ENCODE data around the gene C1orf167.

C1orf167 gene

GRCh38 chr1:11783556-11783955, 21.6 kb downstream of the C1orf167 start:
- peaks cover 27% of the 10 kb centered on the region for H3K4me1 ChIP-seq (ENCODE audit: insufficient read depth, low read length, severe bottlenecking)
- no peaks in the 10 kb centered on the region for H3K9me3 ChIP-seq (ENCODE audit: low read length)
- H3F3A ChIP-seq (ENCODE audit: insufficient read depth, low read length): no peaks in the 10 kb centered on the region
- H3K4me2 ChIP-seq (ENCODE audit: low read length): no peak overlapping the region
- peak overlapping the region; percentile 54 for H3K27ac ChIP-seq (ENCODE audit: low read depth, low read length, poor library complexity, severe bottlenecking)
- no peaks in the 10 kb centered on the region for H3K9me2 ChIP-seq (ENCODE audit: low read depth, low read length)
- TF ChIP-seq CTCF (IDR thresholded peaks at IDR 0.05; ENCODE audit: low read length): no peak
- no peak for TF ChIP-seq EZH2 (IDR thresholded peaks at IDR 0.05; ENCODE audit: borderline replicate concordance, low read length)
- H3K27me3 ChIP-seq (ENCODE audit: insufficient read depth, low read length): no peaks in the 10 kb centered on the region
- no peaks in the 10 kb centered on the region for H3K79me2 ChIP-seq (ENCODE audit: insufficient read depth, low read length)
- H4K20me1 ChIP-seq (ENCODE audit: insufficient read depth, low read length): no peaks in the 10 kb centered on the region
- H2AFZ ChIP-seq (ENCODE audit: low read length): no peak overlapping the region
- H3K36me3 ChIP-seq (ENCODE audit: insufficient read depth, low read length): no peaks in the 10 kb centered on the region
- H3K9ac ChIP-seq (ENCODE audit: low read length): no peak overlapping the region
- H3K4me3 ChIP-seq (ENCODE audit: low read depth, low read length, poor library complexity, severe bottlenecking): no peak overlapping the region

GRCh38 chr1:11784256-11784992, 22.4 kb downstream of the C1orf167 start:
- TF ChIP-seq EZH2 (IDR thresholded peaks at IDR 0.05; ENCODE audit: borderline replicate concordance, low read length): no peak
- no peak for TF ChIP-seq CTCF (IDR thresholded peaks at IDR 0.05; ENCODE audit: low read length)

GRCh38 chr1:11784993-11785769, 23.2 kb downstream of the C1orf167 start:
- Histone ChIP-seq H3K79me2 (ENCODE audit: insufficient read depth, low read length) (no peaks in the 10 kb centered on the region), H3K36me3 (ENCODE audit: insufficient read depth, low read length) (no peaks in the 10 kb centered on the region; the same call in 1 of the 2 replicates), H3K9me2 (ENCODE audit: low read depth, low read length) (no peaks in the 10 kb centered on the region), H3K9me3 (ENCODE audit: low read length) (no peaks in the 10 kb centered on the region), H3K27me3 (ENCODE audit: insufficient read depth, low read length) (no peaks in the 10 kb centered on the region), H3K4me2 (ENCODE audit: low read length) (no peak overlapping the region), H3K27ac (ENCODE audit: low read depth, low read length, poor library complexity, severe bottlenecking) (no peak overlapping the region), H3K9ac (ENCODE audit: low read length) (no peak overlapping the region), H3K4me3 (ENCODE audit: low read depth, low read length, poor library complexity, severe bottlenecking) (no peak overlapping the region), H4K20me1 (ENCODE audit: insufficient read depth, low read length) (no peaks in the 10 kb centered on the region), H3K4me1 (ENCODE audit: insufficient read depth, low read length, severe bottlenecking) (peaks cover 27% of the 10 kb centered on the region), H2AFZ (ENCODE audit: low read length) (no peak overlapping the region), H3F3A (ENCODE audit: insufficient read depth, low read length) (no peaks in the 10 kb centered on the region)
- peak; percentile 79 for TF ChIP-seq CTCF (IDR thresholded peaks at IDR 0.05; ENCODE audit: low read length)
- no peak for TF ChIP-seq EZH2 (IDR thresholded peaks at IDR 0.05; ENCODE audit: borderline replicate concordance, low read length)

More at GRCh38 chr1:11784256-11784992, 22.4 kb downstream of the C1orf167 start:
- no peaks in the 10 kb centered on the region for H3K36me3 ChIP-seq (ENCODE audit: insufficient read depth, low read length)
- H3K4me2 ChIP-seq (ENCODE audit: low read length): no peak overlapping the region
- H3K4me3 ChIP-seq (ENCODE audit: low read depth, low read length, poor library complexity, severe bottlenecking): no peak overlapping the region
- H3K79me2 ChIP-seq (ENCODE audit: insufficient read depth, low read length): no peaks in the 10 kb centered on the region
- H3K9ac ChIP-seq (ENCODE audit: low read length): no peak overlapping the region
- no peaks in the 10 kb centered on the region for H4K20me1 ChIP-seq (ENCODE audit: insufficient read depth, low read length)
- no peak overlapping the region for H2AFZ ChIP-seq (ENCODE audit: low read length)
- no peaks in the 10 kb centered on the region for H3K9me3 ChIP-seq (ENCODE audit: low read length)
- H3K9me2 ChIP-seq (ENCODE audit: low read depth, low read length): no peaks in the 10 kb centered on the region
- H3K27ac ChIP-seq (ENCODE audit: low read depth, low read length, poor library complexity, severe bottlenecking): peak overlapping the region; percentile 54
- no peaks in the 10 kb centered on the region for H3F3A ChIP-seq (ENCODE audit: insufficient read depth, low read length)
- H3K27me3 ChIP-seq (ENCODE audit: insufficient read depth, low read length): no peaks in the 10 kb centered on the region
- H3K4me1 ChIP-seq (ENCODE audit: insufficient read depth, low read length, severe bottlenecking): peaks cover 27% of the 10 kb centered on the region
